GM21825 (cell line): ENCODE results near the gene IL4R.
"Not testable (repeated sequence)": the region's sequence is repeated elsewhere in the genome, so short reads cannot be mapped to it uniquely, and the experiment has no call there.

Experiments used
- ATAC-seq: cut with Tn5 transposase; IDR thresholded peaks from one replicate; pipeline ENCODE4 v1.9.1; 2021; ENCODE audit warnings: mild to moderate bottlenecking, moderate library complexity; ENCODE audit not compliant: unreplicated experiment

Gene IL4R

GRCh38 chr16:27401768-27402568, 88.2 kb downstream of the IL4R start, which contains the start of gene IL21R:
TSS of gene IL21R (plus strand) at chr16:27402174. CDS start at chr16:27430072, 27,898 bp downstream.
- ATAC-seq = peak; percentile 39

DNA sequence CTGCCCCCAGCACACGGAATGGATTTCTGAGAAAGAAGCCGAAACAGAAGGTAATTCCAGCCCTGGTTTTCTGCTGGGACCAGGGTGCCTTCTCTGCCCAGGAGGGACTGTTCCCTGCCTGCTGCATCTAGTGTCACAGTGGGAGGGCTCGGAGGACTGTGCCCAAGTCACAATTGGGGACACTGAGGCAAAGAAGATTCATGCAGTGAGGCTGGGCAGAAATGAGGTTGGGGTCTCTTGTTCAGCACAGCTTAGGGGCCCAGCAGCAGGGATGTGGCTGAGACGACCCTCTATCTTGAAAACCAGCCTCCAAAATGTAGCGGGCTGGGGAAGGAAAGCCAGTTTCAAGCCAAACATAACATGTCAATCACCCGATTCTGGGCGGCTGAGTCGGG, 88.8 kb downstream of the IL4R start:
- no peak for ATAC-seq

GRCh38 chr16:27402964-27403600, 89.3 kb downstream of the IL4R start:
- no peak for ATAC-seq

- ATAC-seq = no peak
Observed at GRCh38 chr16:27403601-27403992, 89.8 kb downstream of the IL4R start.

- no peak for ATAC-seq
Observed at GRCh38 chr16:27404163-27404823, 90.5 kb downstream of the IL4R start.

DNA sequence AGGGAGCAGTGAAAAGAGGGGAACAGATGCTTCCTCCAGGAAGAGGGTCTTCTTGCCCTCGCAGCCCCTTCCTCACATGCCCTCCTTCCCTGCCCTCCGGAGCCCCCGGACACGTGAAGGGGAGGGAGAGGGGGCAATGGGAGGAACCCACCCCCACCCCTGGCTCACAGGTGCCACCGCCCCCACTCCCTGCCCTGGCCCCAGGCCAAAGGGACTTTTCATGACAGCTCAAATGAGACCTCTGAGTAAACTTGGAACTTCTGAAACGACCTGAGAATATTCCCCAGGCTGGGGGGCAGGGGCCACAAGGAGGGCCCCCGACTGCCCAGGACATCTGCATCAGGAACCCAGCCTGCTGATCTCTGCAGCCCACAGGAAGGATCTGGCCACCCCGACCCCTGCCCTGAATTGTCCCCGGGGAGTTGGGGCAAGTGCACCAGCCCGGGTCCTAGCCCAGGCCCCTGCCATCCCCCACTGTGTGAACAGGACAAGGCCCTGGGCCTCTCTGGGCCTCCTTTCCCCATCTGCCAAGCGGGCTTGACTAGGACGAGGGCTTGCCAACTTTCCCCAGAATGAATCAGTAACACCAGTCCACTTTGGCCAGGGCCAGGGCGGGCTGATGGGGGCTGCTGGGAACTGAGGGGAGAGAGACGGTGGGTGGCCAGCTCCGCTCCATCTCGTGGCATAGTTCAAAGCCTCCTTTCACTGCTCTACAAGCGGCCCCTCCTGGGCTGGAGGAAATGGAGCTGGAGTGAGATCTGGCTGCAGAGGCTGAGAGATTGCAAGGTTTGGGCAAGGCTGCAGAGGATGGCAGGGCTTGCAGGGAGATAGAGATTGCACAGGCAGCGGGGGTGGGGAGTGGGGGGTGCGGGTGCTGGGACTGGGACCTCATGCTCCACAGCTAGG, 92.0 kb downstream of the IL4R start:
- ATAC-seq = peak; percentile 24

GRCh38 chr16:27406511-27407128, 92.8 kb downstream of the IL4R start:
- ATAC-seq = no peak

- ATAC-seq = no peak
Observed at GRCh38 chr16:27407133-27407532, 93.4 kb downstream of the IL4R start.

GRCh38 chr16:27408012-27408601, 94.3 kb downstream of the IL4R start:
- peak; percentile 33 for ATAC-seq

- ATAC-seq = peak; percentile 21
Observed at GRCh38 chr16:27408602-27409031, 94.8 kb downstream of the IL4R start.

DNA sequence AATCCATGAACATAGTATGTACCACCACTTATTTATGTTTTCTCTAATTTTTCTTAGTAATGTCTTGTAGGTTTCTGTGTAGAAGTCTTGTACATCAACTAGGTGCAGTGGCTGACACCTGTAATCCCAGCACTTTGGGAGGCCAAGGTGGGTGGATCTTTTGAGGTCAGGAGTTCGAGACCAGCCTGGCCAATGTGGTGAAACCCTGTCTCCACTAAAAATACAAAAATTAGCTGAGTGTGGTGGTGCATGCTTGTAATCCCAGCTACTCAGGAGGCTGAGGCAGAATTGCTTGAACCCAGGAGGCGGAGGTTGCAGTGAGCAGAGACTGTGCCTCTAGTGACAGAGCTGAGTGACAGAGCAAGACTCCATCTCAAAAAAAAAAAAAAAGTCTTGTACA, 96.2 kb downstream of the IL4R start:
- ATAC-seq = not testable (repeated sequence)

DNA sequence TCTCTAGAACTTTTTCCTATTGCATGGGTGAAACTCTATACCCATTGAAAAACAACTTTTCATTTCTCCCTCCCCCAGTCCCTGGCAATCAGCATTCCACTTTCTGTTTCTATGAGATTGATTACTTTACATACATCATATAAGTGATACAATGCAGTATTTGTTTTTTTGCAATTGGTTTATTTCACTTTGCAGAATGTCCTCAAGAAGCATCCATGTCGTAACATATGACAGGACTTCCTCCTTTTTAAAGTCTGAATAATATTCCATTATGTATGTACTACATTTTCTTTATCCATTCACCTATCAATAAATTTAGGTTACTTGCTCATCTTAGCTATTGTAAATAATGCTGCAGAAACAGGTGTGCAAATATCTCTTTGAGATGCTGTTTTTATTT, 97.0 kb downstream of the IL4R start:
- no peak for ATAC-seq

DNA sequence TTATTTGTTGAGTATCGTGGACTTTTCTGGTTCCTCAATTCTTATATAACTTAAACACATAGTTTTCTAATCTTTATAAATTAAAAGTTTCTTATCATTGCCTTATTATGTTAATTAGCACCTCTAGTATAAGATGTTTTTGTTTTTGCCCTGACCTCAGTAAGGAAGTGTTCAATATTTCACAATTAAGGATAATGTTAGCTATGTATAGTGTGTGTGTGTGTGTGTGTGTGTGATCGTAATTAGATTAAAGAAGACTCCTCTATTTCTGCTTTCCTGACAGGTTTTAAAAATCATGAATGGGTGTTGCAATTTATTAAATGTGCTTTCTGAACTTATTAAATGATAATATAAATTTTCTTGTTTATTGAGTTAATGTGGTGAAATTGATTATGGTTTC, 100.2 kb downstream of the IL4R start:
- ATAC-seq = no peak
